Measurements from ENCODE around the gene CTIF. TPM values are rescaled to one million over a fixed set of nuclear protein-coding genes. Genes with fewer than 3 reads are reported as not detected.

Gene CTIF
- total and polyA plus RNA-seq, 2 experiments from 2014 or later, result 8.6 to 14.4 TPM

DNA sequence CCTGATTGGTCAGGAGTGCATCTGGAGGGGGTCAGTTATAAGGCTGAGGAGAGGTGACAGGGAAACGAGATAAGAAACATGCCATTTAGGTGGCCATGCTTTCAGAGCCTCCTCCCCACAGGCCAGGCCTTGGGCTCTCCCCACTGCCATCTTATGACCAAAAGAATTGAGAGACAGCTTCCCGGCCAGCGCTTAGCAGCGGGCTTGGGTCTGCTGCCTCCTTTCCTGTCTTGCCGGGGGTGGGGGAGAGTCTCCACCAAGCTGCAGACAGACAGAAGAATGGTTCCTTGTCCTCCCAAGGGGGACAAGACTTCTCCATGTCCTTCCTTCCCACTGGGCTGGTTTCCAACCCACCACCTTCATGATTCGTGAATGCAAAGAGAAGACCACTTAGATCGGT is 240.6 kb downstream of the CTIF start:
- Mint-ChIP-seq H3K4me1 (peaks cover 20% of the 10 kb centered on the region; the same call in 2 of the 3 replicates), H3K9me3 (no peaks in the 10 kb centered on the region), H3K4me3 (no peak overlapping the region), H3K36me3 (ENCODE audit: low read depth) (no peaks in the 10 kb centered on the region; the same call in 2 of the 3 replicates), H3K27ac (no peak overlapping the region), H3K27me3 (ENCODE audit: insufficient read depth, low read depth, poor library complexity) (peaks cover 10% of the 10 kb centered on the region)
- Histone ChIP-seq H3K4me1 (ENCODE audit: insufficient read depth) (no peaks in the 10 kb centered on the region), H3K27me3 (ENCODE audit: insufficient read depth) (no peaks in the 10 kb centered on the region), H4K20me1 (replicated peaks; ENCODE audit: insufficient read depth) (no peaks in the 10 kb centered on the region; the same call in none of the 2 replicates), H3K27ac (ENCODE audit: low read depth) (no peak overlapping the region), H3K79me2 (replicated peaks; ENCODE audit: insufficient read depth) (no peaks in the 10 kb centered on the region), H3K9me2 (ENCODE audit: insufficient read depth) (no peaks in the 10 kb centered on the region), H2AFZ (no peak overlapping the region), H3F3A (replicated peaks; ENCODE audit: low read depth) (no peaks in the 10 kb centered on the region), H3K4me2 (no peak overlapping the region), H3K4me3 (no peak overlapping the region), H3K36me3 (ENCODE audit: insufficient read depth) (no peaks in the 10 kb centered on the region)
- ATAC-seq (no peak), DNase-seq (ENCODE audit: low spot score) (no peak)
- TF ChIP-seq POLR2AphosphoS5 (IDR thresholded peaks at IDR 0.05; ENCODE audit: low read depth), result no peak
- TF ChIP-seq ETS1 (IDR thresholded peaks at IDR 0.05), result no peak
- TF ChIP-seq, protein P1, sequence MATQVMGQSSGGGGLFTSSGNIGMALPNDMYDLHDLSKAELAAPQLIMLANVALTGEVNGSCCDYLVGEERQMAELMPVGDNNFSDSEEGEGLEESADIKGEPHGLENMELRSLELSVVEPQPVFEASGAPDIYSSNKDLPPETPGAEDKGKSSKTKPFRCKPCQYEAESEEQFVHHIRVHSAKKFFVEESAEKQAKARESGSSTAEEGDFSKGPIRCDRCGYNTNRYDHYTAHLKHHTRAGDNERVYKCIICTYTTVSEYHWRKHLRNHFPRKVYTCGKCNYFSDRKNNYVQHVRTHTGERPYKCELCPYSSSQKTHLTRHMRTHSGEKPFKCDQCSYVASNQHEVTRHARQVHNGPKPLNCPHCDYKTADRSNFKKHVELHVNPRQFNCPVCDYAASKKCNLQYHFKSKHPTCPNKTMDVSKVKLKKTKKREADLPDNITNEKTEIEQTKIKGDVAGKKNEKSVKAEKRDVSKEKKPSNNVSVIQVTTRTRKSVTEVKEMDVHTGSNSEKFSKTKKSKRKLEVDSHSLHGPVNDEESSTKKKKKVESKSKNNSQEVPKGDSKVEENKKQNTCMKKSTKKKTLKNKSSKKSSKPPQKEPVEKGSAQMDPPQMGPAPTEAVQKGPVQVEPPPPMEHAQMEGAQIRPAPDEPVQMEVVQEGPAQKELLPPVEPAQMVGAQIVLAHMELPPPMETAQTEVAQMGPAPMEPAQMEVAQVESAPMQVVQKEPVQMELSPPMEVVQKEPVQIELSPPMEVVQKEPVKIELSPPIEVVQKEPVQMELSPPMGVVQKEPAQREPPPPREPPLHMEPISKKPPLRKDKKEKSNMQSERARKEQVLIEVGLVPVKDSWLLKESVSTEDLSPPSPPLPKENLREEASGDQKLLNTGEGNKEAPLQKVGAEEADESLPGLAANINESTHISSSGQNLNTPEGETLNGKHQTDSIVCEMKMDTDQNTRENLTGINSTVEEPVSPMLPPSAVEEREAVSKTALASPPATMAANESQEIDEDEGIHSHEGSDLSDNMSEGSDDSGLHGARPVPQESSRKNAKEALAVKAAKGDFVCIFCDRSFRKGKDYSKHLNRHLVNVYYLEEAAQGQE (IDR thresholded peaks at IDR 0.05; ENCODE audit: unreplicated experiment), result no peak
- TF ChIP-seq, protein P2, sequence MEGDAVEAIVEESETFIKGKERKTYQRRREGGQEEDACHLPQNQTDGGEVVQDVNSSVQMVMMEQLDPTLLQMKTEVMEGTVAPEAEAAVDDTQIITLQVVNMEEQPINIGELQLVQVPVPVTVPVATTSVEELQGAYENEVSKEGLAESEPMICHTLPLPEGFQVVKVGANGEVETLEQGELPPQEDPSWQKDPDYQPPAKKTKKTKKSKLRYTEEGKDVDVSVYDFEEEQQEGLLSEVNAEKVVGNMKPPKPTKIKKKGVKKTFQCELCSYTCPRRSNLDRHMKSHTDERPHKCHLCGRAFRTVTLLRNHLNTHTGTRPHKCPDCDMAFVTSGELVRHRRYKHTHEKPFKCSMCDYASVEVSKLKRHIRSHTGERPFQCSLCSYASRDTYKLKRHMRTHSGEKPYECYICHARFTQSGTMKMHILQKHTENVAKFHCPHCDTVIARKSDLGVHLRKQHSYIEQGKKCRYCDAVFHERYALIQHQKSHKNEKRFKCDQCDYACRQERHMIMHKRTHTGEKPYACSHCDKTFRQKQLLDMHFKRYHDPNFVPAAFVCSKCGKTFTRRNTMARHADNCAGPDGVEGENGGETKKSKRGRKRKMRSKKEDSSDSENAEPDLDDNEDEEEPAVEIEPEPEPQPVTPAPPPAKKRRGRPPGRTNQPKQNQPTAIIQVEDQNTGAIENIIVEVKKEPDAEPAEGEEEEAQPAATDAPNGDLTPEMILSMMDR (conservative IDR thresholded peaks at IDR 0.05; ENCODE audit: low read depth in 2 of 2), result no peak
- TF ChIP-seq, protein P3, sequence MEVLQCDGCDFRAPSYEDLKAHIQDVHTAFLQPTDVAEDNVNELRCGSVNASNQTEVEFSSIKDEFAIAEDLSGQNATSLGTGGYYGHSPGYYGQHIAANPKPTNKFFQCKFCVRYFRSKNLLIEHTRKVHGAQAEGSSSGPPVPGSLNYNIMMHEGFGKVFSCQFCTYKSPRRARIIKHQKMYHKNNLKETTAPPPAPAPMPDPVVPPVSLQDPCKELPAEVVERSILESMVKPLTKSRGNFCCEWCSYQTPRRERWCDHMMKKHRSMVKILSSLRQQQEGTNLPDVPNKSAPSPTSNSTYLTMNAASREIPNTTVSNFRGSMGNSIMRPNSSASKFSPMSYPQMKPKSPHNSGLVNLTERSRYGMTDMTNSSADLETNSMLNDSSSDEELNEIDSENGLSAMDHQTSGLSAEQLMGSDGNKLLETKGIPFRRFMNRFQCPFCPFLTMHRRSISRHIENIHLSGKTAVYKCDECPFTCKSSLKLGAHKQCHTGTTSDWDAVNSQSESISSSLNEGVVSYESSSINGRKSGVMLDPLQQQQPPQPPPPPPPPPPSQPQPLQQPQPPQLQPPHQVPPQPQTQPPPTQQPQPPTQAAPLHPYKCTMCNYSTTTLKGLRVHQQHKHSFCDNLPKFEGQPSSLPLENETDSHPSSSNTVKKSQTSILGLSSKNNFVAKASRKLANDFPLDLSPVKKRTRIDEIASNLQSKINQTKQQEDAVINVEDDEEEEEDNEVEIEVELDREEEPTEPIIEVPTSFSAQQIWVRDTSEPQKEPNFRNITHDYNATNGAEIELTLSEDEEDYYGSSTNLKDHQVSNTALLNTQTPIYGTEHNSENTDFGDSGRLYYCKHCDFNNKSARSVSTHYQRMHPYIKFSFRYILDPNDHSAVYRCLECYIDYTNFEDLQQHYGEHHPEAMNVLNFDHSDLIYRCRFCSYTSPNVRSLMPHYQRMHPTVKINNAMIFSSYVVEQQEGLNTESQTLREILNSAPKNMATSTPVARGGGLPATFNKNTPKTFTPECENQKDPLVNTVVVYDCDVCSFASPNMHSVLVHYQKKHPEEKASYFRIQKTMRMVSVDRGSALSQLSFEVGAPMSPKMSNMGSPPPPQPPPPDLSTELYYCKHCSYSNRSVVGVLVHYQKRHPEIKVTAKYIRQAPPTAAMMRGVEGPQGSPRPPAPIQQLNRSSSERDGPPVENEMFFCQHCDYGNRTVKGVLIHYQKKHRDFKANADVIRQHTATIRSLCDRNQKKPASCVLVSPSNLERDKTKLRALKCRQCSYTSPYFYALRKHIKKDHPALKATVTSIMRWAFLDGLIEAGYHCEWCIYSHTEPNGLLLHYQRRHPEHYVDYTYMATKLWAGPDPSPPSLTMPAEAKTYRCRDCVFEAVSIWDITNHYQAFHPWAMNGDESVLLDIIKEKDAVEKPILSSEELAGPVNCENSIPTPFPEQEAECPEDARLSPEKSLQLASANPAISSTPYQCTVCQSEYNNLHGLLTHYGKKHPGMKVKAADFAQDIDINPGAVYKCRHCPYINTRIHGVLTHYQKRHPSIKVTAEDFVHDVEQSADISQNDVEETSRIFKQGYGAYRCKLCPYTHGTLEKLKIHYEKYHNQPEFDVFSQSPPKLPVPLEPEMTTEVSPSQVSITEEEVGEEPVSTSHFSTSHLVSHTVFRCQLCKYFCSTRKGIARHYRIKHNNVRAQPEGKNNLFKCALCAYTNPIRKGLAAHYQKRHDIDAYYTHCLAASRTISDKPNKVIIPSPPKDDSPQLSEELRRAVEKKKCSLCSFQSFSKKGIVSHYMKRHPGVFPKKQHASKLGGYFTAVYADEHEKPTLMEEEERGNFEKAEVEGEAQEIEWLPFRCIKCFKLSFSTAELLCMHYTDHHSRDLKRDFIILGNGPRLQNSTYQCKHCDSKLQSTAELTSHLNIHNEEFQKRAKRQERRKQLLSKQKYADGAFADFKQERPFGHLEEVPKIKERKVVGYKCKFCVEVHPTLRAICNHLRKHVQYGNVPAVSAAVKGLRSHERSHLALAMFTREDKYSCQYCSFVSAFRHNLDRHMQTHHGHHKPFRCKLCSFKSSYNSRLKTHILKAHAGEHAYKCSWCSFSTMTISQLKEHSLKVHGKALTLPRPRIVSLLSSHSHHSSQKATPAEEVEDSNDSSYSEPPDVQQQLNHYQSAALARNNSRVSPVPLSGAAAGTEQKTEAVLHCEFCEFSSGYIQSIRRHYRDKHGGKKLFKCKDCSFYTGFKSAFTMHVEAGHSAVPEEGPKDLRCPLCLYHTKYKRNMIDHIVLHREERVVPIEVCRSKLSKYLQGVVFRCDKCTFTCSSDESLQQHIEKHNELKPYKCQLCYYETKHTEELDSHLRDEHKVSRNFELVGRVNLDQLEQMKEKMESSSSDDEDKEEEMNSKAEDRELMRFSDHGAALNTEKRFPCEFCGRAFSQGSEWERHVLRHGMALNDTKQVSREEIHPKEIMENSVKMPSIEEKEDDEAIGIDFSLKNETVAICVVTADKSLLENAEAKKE (CRISPR knock-in tag; IDR thresholded peaks at IDR 0.05), result no peak
- TF ChIP-seq ZNF331 (CRISPR knock-in tag; IDR thresholded peaks at IDR 0.05; ENCODE audit: low read depth), result no peak
- no peak for TF ChIP-seq STAT1 (IDR thresholded peaks at IDR 0.05; ENCODE audit: unreplicated experiment)
- TF ChIP-seq JUNB (IDR thresholded peaks at IDR 0.05; ENCODE audit: unreplicated experiment), result no peak
- no peak for TF ChIP-seq NANOG (IDR thresholded peaks at IDR 0.05; ENCODE audit: borderline replicate concordance)
- TF ChIP-seq CREB1 (CRISPR knock-in tag; IDR thresholded peaks at IDR 0.05; ENCODE audit: low read depth), result no peak
- TF ChIP-seq EZH2 (IDR thresholded peaks at IDR 0.05; ENCODE audit: low read depth, unreplicated experiment), result no peak
- no peak for TF ChIP-seq EZH2phosphoT487 (IDR thresholded peaks at IDR 0.05; ENCODE audit: unreplicated experiment)
- no peak for TF ChIP-seq ZNF114 (CRISPR knock-in tag; IDR thresholded peaks at IDR 0.05)
